ENCODE measurements around the gene DDI2.

GRCh38 chr1:15681349-15682292 is 64.4 kb downstream of the DDI2 start:
- TF ChIP-seq, protein P1, sequence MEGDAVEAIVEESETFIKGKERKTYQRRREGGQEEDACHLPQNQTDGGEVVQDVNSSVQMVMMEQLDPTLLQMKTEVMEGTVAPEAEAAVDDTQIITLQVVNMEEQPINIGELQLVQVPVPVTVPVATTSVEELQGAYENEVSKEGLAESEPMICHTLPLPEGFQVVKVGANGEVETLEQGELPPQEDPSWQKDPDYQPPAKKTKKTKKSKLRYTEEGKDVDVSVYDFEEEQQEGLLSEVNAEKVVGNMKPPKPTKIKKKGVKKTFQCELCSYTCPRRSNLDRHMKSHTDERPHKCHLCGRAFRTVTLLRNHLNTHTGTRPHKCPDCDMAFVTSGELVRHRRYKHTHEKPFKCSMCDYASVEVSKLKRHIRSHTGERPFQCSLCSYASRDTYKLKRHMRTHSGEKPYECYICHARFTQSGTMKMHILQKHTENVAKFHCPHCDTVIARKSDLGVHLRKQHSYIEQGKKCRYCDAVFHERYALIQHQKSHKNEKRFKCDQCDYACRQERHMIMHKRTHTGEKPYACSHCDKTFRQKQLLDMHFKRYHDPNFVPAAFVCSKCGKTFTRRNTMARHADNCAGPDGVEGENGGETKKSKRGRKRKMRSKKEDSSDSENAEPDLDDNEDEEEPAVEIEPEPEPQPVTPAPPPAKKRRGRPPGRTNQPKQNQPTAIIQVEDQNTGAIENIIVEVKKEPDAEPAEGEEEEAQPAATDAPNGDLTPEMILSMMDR (conservative IDR thresholded peaks at IDR 0.05) = no peak
- TF ChIP-seq ZFX (IDR thresholded peaks at IDR 0.05) = no peak

All from C4-2B (cell line).